ENCODE measurements around the gene CRMP1.

DNA sequence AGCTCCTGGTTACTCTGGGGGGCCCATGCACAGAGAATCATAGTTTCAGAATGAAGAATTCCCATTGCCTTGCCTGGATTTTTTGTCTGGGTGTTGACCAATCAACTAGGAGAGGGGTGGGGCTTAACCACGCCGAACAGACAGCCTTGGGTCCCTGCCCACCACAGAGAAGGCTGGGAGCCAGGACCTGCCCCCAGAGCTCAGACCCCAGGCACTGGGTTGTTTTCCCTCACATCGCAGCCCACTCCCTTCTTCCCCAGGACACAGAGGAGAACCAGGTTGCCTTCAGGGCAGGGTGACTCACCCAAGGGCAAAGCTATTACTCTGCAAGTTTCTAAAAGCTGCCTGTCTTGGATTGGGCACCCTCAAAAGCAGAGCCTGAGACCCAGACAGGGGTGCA lies 23.3 kb upstream of the CRMP1 start:
- TF ChIP-seq, protein P1, sequence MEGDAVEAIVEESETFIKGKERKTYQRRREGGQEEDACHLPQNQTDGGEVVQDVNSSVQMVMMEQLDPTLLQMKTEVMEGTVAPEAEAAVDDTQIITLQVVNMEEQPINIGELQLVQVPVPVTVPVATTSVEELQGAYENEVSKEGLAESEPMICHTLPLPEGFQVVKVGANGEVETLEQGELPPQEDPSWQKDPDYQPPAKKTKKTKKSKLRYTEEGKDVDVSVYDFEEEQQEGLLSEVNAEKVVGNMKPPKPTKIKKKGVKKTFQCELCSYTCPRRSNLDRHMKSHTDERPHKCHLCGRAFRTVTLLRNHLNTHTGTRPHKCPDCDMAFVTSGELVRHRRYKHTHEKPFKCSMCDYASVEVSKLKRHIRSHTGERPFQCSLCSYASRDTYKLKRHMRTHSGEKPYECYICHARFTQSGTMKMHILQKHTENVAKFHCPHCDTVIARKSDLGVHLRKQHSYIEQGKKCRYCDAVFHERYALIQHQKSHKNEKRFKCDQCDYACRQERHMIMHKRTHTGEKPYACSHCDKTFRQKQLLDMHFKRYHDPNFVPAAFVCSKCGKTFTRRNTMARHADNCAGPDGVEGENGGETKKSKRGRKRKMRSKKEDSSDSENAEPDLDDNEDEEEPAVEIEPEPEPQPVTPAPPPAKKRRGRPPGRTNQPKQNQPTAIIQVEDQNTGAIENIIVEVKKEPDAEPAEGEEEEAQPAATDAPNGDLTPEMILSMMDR (IDR thresholded peaks at IDR 0.05) = no peak
- TF ChIP-seq POLR2AphosphoS5 (IDR thresholded peaks at IDR 0.05) (no peak), POLR2A (IDR thresholded peaks at IDR 0.05) (no peak), EP300 (IDR thresholded peaks at IDR 0.05) (no peak)

All from upper lobe of left lung (tissue), 4 donors.